Measurements from ENCODE around the gene DSG3. TPM values are rescaled to one million over a fixed set of nuclear protein-coding genes. Genes with fewer than 3 reads are reported as not detected.

DSG3 gene
- total RNA-seq, 1 experiment from 2014 or later = not detected

DNA sequence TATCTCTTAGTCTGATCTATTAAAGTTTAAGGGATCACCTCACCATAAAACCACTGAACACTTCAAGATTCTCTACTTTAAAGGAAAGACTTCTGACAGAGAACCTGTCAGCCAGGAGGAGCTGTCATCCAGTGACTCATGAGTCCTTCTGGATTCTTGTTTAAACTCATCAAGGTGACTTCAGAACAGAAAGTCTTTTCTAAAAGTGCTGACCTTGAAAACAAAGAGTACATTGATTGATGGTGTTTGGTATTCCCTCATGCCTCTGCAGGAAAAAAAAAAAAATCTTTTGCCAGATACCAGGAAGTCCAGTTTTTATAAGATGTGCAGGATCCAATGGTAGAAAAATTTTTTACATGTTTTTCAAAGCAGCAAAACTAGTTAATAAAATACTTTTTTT is 62.8 kb downstream of the DSG3 start:
- TF ChIP-seq, protein P1, sequence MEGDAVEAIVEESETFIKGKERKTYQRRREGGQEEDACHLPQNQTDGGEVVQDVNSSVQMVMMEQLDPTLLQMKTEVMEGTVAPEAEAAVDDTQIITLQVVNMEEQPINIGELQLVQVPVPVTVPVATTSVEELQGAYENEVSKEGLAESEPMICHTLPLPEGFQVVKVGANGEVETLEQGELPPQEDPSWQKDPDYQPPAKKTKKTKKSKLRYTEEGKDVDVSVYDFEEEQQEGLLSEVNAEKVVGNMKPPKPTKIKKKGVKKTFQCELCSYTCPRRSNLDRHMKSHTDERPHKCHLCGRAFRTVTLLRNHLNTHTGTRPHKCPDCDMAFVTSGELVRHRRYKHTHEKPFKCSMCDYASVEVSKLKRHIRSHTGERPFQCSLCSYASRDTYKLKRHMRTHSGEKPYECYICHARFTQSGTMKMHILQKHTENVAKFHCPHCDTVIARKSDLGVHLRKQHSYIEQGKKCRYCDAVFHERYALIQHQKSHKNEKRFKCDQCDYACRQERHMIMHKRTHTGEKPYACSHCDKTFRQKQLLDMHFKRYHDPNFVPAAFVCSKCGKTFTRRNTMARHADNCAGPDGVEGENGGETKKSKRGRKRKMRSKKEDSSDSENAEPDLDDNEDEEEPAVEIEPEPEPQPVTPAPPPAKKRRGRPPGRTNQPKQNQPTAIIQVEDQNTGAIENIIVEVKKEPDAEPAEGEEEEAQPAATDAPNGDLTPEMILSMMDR (conservative IDR thresholded peaks at IDR 0.05; ENCODE audit: low read depth, low read length) = no peak
- TF ChIP-seq EZH2 (IDR thresholded peaks at IDR 0.05; ENCODE audit: borderline replicate concordance, low read depth, low read length, poor library complexity, severe bottlenecking) = no peak
- intact Hi-C loops (cut with micrococcal nuclease; ENCODE audit: unreplicated experiment) = no loop called here
- POLR2A ChIA-PET (ENCODE audit: low non-redundant PET) = no interaction called here
- Histone ChIP-seq H3K4me1 (ENCODE audit: insufficient read depth, low read length, poor library complexity, severe bottlenecking) (no peaks in the 10 kb centered on the region), H3K27ac (ENCODE audit: low read depth, low read length, poor library complexity, severe bottlenecking) (no peak overlapping the region), H3K27me3 (replicated peaks; ENCODE audit: insufficient read depth, low read depth, low read length, poor library complexity) (peaks cover 24% of the 10 kb centered on the region), H3K36me3 (ENCODE audit: insufficient read depth, low read length, poor library complexity, severe bottlenecking) (no peaks in the 10 kb centered on the region), H3K9me3 (ENCODE audit: low read depth, low read length, poor library complexity, severe bottlenecking) (no peaks in the 10 kb centered on the region), H3K4me3 (ENCODE audit: low read depth, low read length, poor library complexity, severe bottlenecking) (no peak overlapping the region)
- BruUV-seq (replicated peaks) = no TSS peak
- no peak for DNase-seq (ENCODE audit: low spot score)
- CTCF ChIA-PET = no interaction called here

DNA sequence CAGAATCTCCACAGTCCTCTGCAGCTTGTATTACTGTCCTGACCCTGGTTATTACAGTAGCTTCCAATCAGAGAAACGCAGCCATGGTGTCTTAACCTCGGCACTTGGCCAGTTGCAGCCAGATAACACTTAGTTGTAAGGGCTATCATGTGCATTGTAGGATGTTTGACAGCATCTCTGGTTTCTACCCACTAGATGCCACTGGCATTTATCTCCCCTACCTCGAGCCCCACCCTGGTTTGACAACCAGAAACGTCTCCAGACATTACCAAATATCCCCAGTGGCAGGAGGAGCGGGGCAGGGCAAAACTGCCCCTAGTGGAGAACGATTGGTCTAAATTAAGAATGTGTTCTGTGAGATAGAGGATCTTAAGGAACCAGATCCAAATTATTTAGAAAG is 63.6 kb downstream of the DSG3 start:
- Histone ChIP-seq H3K36me3 (ENCODE audit: insufficient read depth, low read length, poor library complexity, severe bottlenecking) (no peaks in the 10 kb centered on the region), H3K4me3 (ENCODE audit: low read depth, low read length, poor library complexity, severe bottlenecking) (no peak overlapping the region), H3K27me3 (replicated peaks; ENCODE audit: insufficient read depth, low read depth, low read length, poor library complexity) (peaks cover 24% of the 10 kb centered on the region), H3K4me1 (ENCODE audit: insufficient read depth, low read length, poor library complexity, severe bottlenecking) (no peaks in the 10 kb centered on the region), H3K27ac (ENCODE audit: low read depth, low read length, poor library complexity, severe bottlenecking) (no peak overlapping the region), H3K9me3 (ENCODE audit: low read depth, low read length, poor library complexity, severe bottlenecking) (no peaks in the 10 kb centered on the region)
- BruUV-seq (replicated peaks) = no TSS peak
- TF ChIP-seq EZH2 (IDR thresholded peaks at IDR 0.05; ENCODE audit: borderline replicate concordance, low read depth, low read length, poor library complexity, severe bottlenecking) = no peak
- TF ChIP-seq, protein P1 (conservative IDR thresholded peaks at IDR 0.05; ENCODE audit: low read depth, low read length) = peak; percentile 39; the same call in 1 of the 2 replicates
- intact Hi-C loops (cut with micrococcal nuclease; ENCODE audit: unreplicated experiment) = no loop called here
- POLR2A ChIA-PET (ENCODE audit: low non-redundant PET) = no interaction called here
- no peak for DNase-seq (ENCODE audit: low spot score)
- CTCF ChIA-PET = no interaction called here

DNA sequence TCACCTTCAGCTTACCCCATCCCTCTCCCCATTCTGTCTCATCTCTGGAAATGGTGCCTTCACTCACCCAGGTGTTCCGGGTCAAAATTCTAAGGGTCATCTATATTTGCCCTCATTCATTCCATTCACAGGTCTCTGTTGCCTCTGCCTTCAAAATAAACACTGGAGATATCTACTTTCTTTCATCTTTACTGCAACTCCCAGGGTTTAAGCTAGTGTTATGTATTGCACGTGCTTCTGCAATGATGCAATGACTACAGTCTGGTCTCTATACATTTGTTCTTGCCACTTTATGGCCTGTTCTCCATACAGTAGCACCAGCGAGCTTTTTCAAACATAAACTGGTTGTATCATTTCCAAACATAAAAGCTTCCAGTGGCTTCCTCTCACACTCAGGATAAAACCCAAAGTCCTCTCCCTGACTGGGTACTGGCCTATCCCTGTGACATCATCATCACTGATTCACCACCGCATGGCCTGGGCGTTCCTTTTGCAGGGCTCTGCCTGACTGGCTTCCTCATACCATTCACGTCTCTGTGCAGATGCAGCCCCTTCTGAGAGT is 64.7 kb downstream of the DSG3 start:
- Histone ChIP-seq H3K27ac (ENCODE audit: low read depth, low read length, poor library complexity, severe bottlenecking) (no peak overlapping the region), H3K36me3 (ENCODE audit: insufficient read depth, low read length, poor library complexity, severe bottlenecking) (no peaks in the 10 kb centered on the region), H3K27me3 (replicated peaks; ENCODE audit: insufficient read depth, low read depth, low read length, poor library complexity) (peaks cover 24% of the 10 kb centered on the region), H3K9me3 (ENCODE audit: low read depth, low read length, poor library complexity, severe bottlenecking) (no peaks in the 10 kb centered on the region), H3K4me3 (ENCODE audit: low read depth, low read length, poor library complexity, severe bottlenecking) (no peak overlapping the region), H3K4me1 (ENCODE audit: insufficient read depth, low read length, poor library complexity, severe bottlenecking) (no peaks in the 10 kb centered on the region)
- CTCF ChIA-PET = no interaction called here
- no TSS peak for BruUV-seq (replicated peaks)
- TF ChIP-seq, protein P1 (conservative IDR thresholded peaks at IDR 0.05; ENCODE audit: low read depth, low read length) = no peak
- no peak for TF ChIP-seq EZH2 (IDR thresholded peaks at IDR 0.05; ENCODE audit: borderline replicate concordance, low read depth, low read length, poor library complexity, severe bottlenecking)
- POLR2A ChIA-PET (ENCODE audit: low non-redundant PET) = no interaction called here
- no peak for DNase-seq (ENCODE audit: low spot score)
- intact Hi-C loops (cut with micrococcal nuclease; ENCODE audit: unreplicated experiment) = no loop called here
